ENCODE measurements around the gene NEFH.

Gene NEFH

GRCh38 chr22:29483254-29483653, 3.2 kb downstream of the NEFH start:
- Histone ChIP-seq H2AK5ac (ENCODE audit: low read depth, low read length) (no peak overlapping the region), H3K18ac (ENCODE audit: low read length) (no peak overlapping the region), H2BK12ac (ENCODE audit: low read length) (no peak overlapping the region), H3K23ac (ENCODE audit: low read depth, low read length, poor library complexity) (no peak overlapping the region), H3K4me2 (ENCODE audit: insufficient read depth, low read length, poor library complexity, severe bottlenecking) (no peak overlapping the region), H2BK15ac (ENCODE audit: low read length) (no peak overlapping the region), H3K14ac (ENCODE audit: low read length) (peak overlapping the region; percentile 65), H2BK120ac (ENCODE audit: low read depth, low read length) (no peak overlapping the region), H2AFZ (ENCODE audit: low read length) (no peak overlapping the region), H3K27me3 (ENCODE audit: control insufficient read depth in 3 of 3, insufficient read depth in 3 of 3, low read depth in 1 of 3, low read length in 3 of 3) (peaks cover 20 to 43% (median 41%) of the 10 kb centered on the region in 3 experiments), H3K4me1 (ENCODE audit: control insufficient read depth in 2 of 2, insufficient read depth in 1 of 2, low read depth in 1 of 2, low read length in 2 of 2) (peaks cover 10 to 12% of the 10 kb centered on the region in 2 donors), H2BK5ac (ENCODE audit: low read length) (no peak overlapping the region), H3K79me1 (ENCODE audit: low read depth, low read length) (no peaks in the 10 kb centered on the region), H3K9ac (ENCODE audit: low read depth, low read length, poor library complexity) (no peak overlapping the region), H3K4ac (ENCODE audit: low read length) (no peak overlapping the region), H3K36me3 (replicated peaks in 1 of 2; ENCODE audit: control insufficient read depth in 2 of 2, insufficient read depth in 2 of 2, low read length in 2 of 2) (peaks cover 0 to 13% of the 10 kb centered on the region in 2 donors), H3K4me3 (ENCODE audit: low read length in 2 of 2) (no peak overlapping the region), H4K8ac (ENCODE audit: low read depth, low read length) (no peak overlapping the region), H3K9me3 (replicated peaks in 1 of 2; ENCODE audit: control insufficient read depth in 2 of 2, insufficient read depth in 1 of 2, low read depth in 1 of 2, low read length in 2 of 2) (peaks cover 0 to 9% of the 10 kb centered on the region in 2 donors), H4K91ac (ENCODE audit: low read depth, low read length, poor library complexity) (no peak overlapping the region), H3K27ac (replicated peaks; ENCODE audit: low read length) (no peak overlapping the region)
- WGBS, 2 donors (ENCODE audit: extremely low coverage in 2 of 2, insufficient read length in 2 of 2, insufficient replicate concordance in 1 of 2), result no CpG with 5 or more reads among the region's 13 CpGs
- DNase-seq (ENCODE audit: low spot score), result no peak

- H2BK15ac ChIP-seq (ENCODE audit: low read length), result no peak overlapping the region
- H2AK5ac ChIP-seq (ENCODE audit: low read depth, low read length), result no peak overlapping the region
- H3K4me1 ChIP-seq (ENCODE audit: control insufficient read depth in 2 of 2, insufficient read depth in 1 of 2, low read depth in 1 of 2, low read length in 2 of 2), result peaks cover 6 to 9% of the 10 kb centered on the region in 2 donors
- peaks cover 13 to 32% (median 27%) of the 10 kb centered on the region in 3 experiments for H3K27me3 ChIP-seq (ENCODE audit: control insufficient read depth in 3 of 3, insufficient read depth in 3 of 3, low read depth in 1 of 3, low read length in 3 of 3)
- H3K36me3 ChIP-seq (replicated peaks in 1 of 2; ENCODE audit: control insufficient read depth in 2 of 2, insufficient read depth in 2 of 2, low read length in 2 of 2), result peaks cover 0 to 13% of the 10 kb centered on the region in 2 donors
- H3K27ac ChIP-seq (replicated peaks; ENCODE audit: low read length), result no peak overlapping the region
- H4K91ac ChIP-seq (ENCODE audit: low read depth, low read length, poor library complexity), result no peak overlapping the region
- H3K9ac ChIP-seq (ENCODE audit: low read depth, low read length, poor library complexity), result no peak overlapping the region
- no peaks in the 10 kb centered on the region for H3K79me1 ChIP-seq (ENCODE audit: low read depth, low read length)
- DNase-seq (ENCODE audit: low spot score), result no peak
- no peak overlapping the region for H3K4ac ChIP-seq (ENCODE audit: low read length)
- no peak overlapping the region for H3K4me3 ChIP-seq (ENCODE audit: low read length in 2 of 2)
- no peak overlapping the region for H3K18ac ChIP-seq (ENCODE audit: low read length)
- H2BK120ac ChIP-seq (ENCODE audit: low read depth, low read length), result no peak overlapping the region
- no peak overlapping the region for H2AFZ ChIP-seq (ENCODE audit: low read length)
- H3K4me2 ChIP-seq (ENCODE audit: insufficient read depth, low read length, poor library complexity, severe bottlenecking), result no peak overlapping the region
- no peak overlapping the region for H3K23ac ChIP-seq (ENCODE audit: low read depth, low read length, poor library complexity)
- H2BK5ac ChIP-seq (ENCODE audit: low read length), result no peak overlapping the region
- no peak overlapping the region for H2BK12ac ChIP-seq (ENCODE audit: low read length)
- H4K8ac ChIP-seq (ENCODE audit: low read depth, low read length), result no peak overlapping the region
- H3K9me3 ChIP-seq (replicated peaks in 1 of 2; ENCODE audit: control insufficient read depth in 2 of 2, insufficient read depth in 1 of 2, low read depth in 1 of 2, low read length in 2 of 2), result peaks cover 0 to 9% of the 10 kb centered on the region in 2 donors
- no peak overlapping the region for H3K14ac ChIP-seq (ENCODE audit: low read length)
- WGBS, 2 donors (ENCODE audit: extremely low coverage in 2 of 2, insufficient read length in 2 of 2, insufficient replicate concordance in 1 of 2), result no CpG with 5 or more reads among the region's 3 CpGs
Measured at GRCh38 chr22:29484642-29485041, 4.6 kb downstream of the NEFH start.

DNA sequence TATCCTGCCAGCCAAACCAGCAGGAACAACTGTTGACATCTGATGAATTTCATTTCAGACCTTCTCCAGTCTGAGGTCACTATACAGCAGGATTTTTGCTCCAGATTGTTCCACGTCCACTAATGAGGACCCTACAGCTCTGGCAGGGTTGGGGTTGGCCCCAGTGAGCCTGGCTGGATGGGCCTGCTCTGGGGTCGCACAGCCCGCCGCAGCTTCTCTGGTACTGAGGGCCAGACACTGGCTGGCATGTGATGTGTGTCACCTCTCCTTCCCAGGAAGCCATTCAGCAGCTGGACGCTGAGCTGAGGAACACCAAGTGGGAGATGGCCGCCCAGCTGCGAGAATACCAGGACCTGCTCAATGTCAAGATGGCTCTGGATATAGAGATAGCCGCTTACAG, 5.4 kb downstream of the NEFH start:
- no peak overlapping the region for H3K4me2 ChIP-seq (ENCODE audit: insufficient read depth, low read length, poor library complexity, severe bottlenecking)
- no peak overlapping the region for H3K4ac ChIP-seq (ENCODE audit: low read length)
- H3K36me3 ChIP-seq (replicated peaks in 1 of 2; ENCODE audit: control insufficient read depth in 2 of 2, insufficient read depth in 2 of 2, low read length in 2 of 2), result peaks cover 0 to 13% of the 10 kb centered on the region in 2 donors
- H2BK5ac ChIP-seq (ENCODE audit: low read length), result no peak overlapping the region
- H2BK12ac ChIP-seq (ENCODE audit: low read length), result no peak overlapping the region
- H2AK5ac ChIP-seq (ENCODE audit: low read depth, low read length), result no peak overlapping the region
- H3K9me3 ChIP-seq (replicated peaks in 1 of 2; ENCODE audit: control insufficient read depth in 2 of 2, insufficient read depth in 1 of 2, low read depth in 1 of 2, low read length in 2 of 2), result peaks cover 0 to 6% of the 10 kb centered on the region in 2 donors
- H3K18ac ChIP-seq (ENCODE audit: low read length), result no peak overlapping the region
- H3K27me3 ChIP-seq (ENCODE audit: control insufficient read depth in 3 of 3, insufficient read depth in 3 of 3, low read depth in 1 of 3, low read length in 3 of 3), result peaks cover 6 to 24% (median 19%) of the 10 kb centered on the region in 3 experiments
- no peak for DNase-seq (ENCODE audit: low spot score)
- H3K79me1 ChIP-seq (ENCODE audit: low read depth, low read length), result no peaks in the 10 kb centered on the region
- no peak overlapping the region for H3K27ac ChIP-seq (replicated peaks; ENCODE audit: low read length)
- H4K91ac ChIP-seq (ENCODE audit: low read depth, low read length, poor library complexity), result no peak overlapping the region
- no peak overlapping the region for H3K4me3 ChIP-seq (ENCODE audit: low read length in 2 of 2)
- no peak overlapping the region for H3K23ac ChIP-seq (ENCODE audit: low read depth, low read length, poor library complexity)
- WGBS, 2 donors (ENCODE audit: extremely low coverage in 2 of 2, insufficient read length in 2 of 2, insufficient replicate concordance in 1 of 2), result no CpG with 5 or more reads among the region's 8 CpGs
- peaks cover 2 to 9% of the 10 kb centered on the region in 2 donors for H3K4me1 ChIP-seq (ENCODE audit: control insufficient read depth in 2 of 2, insufficient read depth in 1 of 2, low read depth in 1 of 2, low read length in 2 of 2)
- peak overlapping the region; percentile 45 for H3K9ac ChIP-seq (ENCODE audit: low read depth, low read length, poor library complexity)
- H4K8ac ChIP-seq (ENCODE audit: low read depth, low read length), result no peak overlapping the region
- no peak overlapping the region for H3K14ac ChIP-seq (ENCODE audit: low read length)
- no peak overlapping the region for H2AFZ ChIP-seq (ENCODE audit: low read length)
- no peak overlapping the region for H2BK120ac ChIP-seq (ENCODE audit: low read depth, low read length)
- H2BK15ac ChIP-seq (ENCODE audit: low read length), result no peak overlapping the region

GRCh38 chr22:29487426-29487986, 7.5 kb downstream of the NEFH start:
- H3K14ac ChIP-seq (ENCODE audit: low read length), result no peak overlapping the region
- no peak overlapping the region for H2AFZ ChIP-seq (ENCODE audit: low read length)
- H2BK5ac ChIP-seq (ENCODE audit: low read length), result no peak overlapping the region
- DNase-seq (ENCODE audit: low spot score), result no peak
- no peaks in the 10 kb centered on the region for H3K79me1 ChIP-seq (ENCODE audit: low read depth, low read length)
- H4K8ac ChIP-seq (ENCODE audit: low read depth, low read length), result no peak overlapping the region
- peaks cover 0 to 13% of the 10 kb centered on the region in 2 donors for H3K36me3 ChIP-seq (replicated peaks in 1 of 2; ENCODE audit: control insufficient read depth in 2 of 2, insufficient read depth in 2 of 2, low read length in 2 of 2)
- H3K4me1 ChIP-seq (ENCODE audit: control insufficient read depth in 2 of 2, insufficient read depth in 1 of 2, low read depth in 1 of 2, low read length in 2 of 2), result no peaks in the 10 kb centered on the region
- H4K91ac ChIP-seq (ENCODE audit: low read depth, low read length, poor library complexity), result no peak overlapping the region
- no peak overlapping the region for H2AK5ac ChIP-seq (ENCODE audit: low read depth, low read length)
- H3K4me3 ChIP-seq (ENCODE audit: low read length in 2 of 2), result no peak overlapping the region
- WGBS, 2 donors (ENCODE audit: extremely low coverage in 2 of 2, insufficient read length in 2 of 2, insufficient replicate concordance in 1 of 2), result no CpG with 5 or more reads among the region's 6 CpGs
- no peak overlapping the region for H3K18ac ChIP-seq (ENCODE audit: low read length)
- H3K9me3 ChIP-seq (replicated peaks in 1 of 2; ENCODE audit: control insufficient read depth in 2 of 2, insufficient read depth in 1 of 2, low read depth in 1 of 2, low read length in 2 of 2), result no peaks in the 10 kb centered on the region
- no peak overlapping the region for H3K23ac ChIP-seq (ENCODE audit: low read depth, low read length, poor library complexity)
- H3K27ac ChIP-seq (replicated peaks; ENCODE audit: low read length), result no peak overlapping the region
- H2BK120ac ChIP-seq (ENCODE audit: low read depth, low read length), result no peak overlapping the region
- no peak overlapping the region for H2BK15ac ChIP-seq (ENCODE audit: low read length)
- H3K9ac ChIP-seq (ENCODE audit: low read depth, low read length, poor library complexity), result no peak overlapping the region
- H3K27me3 ChIP-seq (ENCODE audit: control insufficient read depth in 3 of 3, insufficient read depth in 3 of 3, low read depth in 1 of 3, low read length in 3 of 3), result peaks cover 0 to 3% (median 0%) of the 10 kb centered on the region in 3 experiments
- no peak overlapping the region for H2BK12ac ChIP-seq (ENCODE audit: low read length)
- no peak overlapping the region for H3K4ac ChIP-seq (ENCODE audit: low read length)
- H3K4me2 ChIP-seq (ENCODE audit: insufficient read depth, low read length, poor library complexity, severe bottlenecking), result no peak overlapping the region
